Fibroblast of peridontal ligament (primary cell): ENCODE data around the gene ZC3HAV1.
A peak's percentile ranks its signal among the peaks of the same experiment; 100 is the strongest.
"Not testable (repeated sequence)": the region's sequence is repeated elsewhere in the genome, so short reads cannot be mapped to it uniquely, and the experiment has no call there.

Source experiments
- DNase-seq: peaks from one replicate; pipeline ENCODE4 v3.0.0-alpha.2; 2010; ENCODE audit errors: extremely low read depth

ZC3HAV1 gene

DNA sequence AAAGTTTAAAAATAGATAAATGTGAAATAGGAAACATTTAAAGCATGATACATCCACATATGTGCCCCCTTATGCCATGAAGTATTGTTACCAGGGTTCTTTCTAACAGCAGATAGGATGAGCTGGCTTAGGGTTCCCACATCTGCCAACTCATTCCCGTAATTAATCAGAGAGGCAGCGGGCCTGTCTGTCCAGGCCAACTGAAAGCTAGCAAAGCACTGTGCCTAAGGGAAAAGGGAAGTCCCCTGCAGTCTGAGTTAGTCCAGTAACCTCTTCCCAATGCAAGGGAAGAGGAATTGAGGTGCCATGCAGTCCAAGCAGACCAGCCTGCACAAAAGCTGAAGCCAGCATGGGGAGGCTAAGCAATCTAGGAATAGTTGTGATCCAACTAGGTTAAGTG is 55.4 kb downstream of the ZC3HAV1 start:
- DNase-seq, result no peak

DNA sequence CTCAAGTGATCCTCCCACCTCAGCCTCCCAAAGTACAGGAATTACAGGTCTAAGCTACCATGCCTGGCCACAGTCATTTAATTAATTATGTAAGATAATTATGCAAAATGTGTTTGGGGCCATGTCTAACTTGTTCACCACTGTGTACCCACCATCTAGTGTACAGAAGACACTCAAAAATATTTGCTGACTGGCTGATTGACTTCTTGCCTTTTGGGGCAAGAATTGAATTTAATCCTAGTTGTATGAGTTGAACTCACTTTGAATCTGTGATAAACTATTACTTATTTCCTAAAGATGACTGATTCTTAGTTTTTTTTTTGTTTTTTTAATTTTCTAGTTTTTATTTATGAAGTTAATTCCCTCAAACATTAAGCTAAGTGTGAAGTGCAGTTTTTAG is 57.9 kb downstream of the ZC3HAV1 start:
- no peak for DNase-seq

- no peak for DNase-seq
Observed at GRCh38 chr7:139049936-139050335, 59.6 kb downstream of the ZC3HAV1 start.

GRCh38 chr7:139049111-139049510 is 60.4 kb downstream of the ZC3HAV1 start:
- DNase-seq, result no peak

DNA sequence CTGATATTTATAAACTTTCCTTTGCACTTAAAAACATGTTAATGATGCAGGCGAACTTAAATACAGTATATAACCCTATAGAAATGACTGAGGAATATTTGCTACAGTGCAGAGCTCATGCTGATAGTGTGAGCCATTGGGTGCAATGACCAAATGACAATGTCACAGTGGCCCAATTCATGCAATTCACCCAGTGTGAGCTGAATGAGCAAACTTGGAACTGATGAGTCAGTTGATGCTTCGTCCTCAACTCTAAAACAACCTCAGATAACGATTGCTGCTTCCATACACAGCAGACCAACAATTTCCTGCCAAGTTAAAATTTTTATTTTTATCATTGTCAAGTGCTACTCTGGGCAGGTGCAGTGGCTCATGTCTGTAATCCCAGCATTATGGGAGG is 61.5 kb downstream of the ZC3HAV1 start:
- no peak for DNase-seq

DNA sequence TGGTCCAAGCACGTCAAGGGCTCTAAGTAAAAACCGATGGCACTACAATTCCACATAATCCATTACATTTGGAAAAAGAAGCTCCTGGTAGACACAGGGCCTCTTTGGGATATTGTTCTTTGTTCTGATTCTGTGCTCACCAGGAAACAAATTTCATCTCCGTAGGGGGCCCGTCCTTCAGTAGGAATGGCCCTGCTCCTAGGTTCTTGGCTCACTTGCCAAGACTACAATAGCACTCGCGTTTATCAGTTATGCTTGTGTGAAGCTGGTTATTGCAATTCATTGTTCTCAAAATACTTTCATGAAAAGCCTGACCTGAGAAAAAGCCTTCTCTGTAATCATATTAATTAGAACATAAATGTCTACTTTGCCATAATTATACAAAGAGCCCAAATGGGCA is 63.4 kb downstream of the ZC3HAV1 start:
- DNase-seq, result no peak

- DNase-seq, result no peak
Observed at GRCh38 chr7:139044813-139045794, 64.4 kb downstream of the ZC3HAV1 start.

GRCh38 chr7:139043823-139044812 is 65.4 kb downstream of the ZC3HAV1 start:
- no peak for DNase-seq

- DNase-seq, result no peak
Observed at GRCh38 chr7:139041378-139042085, 68.0 kb downstream of the ZC3HAV1 start.

GRCh38 chr7:139038691-139039090 is 70.8 kb downstream of the ZC3HAV1 start:
- no peak for DNase-seq

- DNase-seq, result no peak
Observed at GRCh38 chr7:139036901-139037300, 72.6 kb downstream of the ZC3HAV1 start.

DNA sequence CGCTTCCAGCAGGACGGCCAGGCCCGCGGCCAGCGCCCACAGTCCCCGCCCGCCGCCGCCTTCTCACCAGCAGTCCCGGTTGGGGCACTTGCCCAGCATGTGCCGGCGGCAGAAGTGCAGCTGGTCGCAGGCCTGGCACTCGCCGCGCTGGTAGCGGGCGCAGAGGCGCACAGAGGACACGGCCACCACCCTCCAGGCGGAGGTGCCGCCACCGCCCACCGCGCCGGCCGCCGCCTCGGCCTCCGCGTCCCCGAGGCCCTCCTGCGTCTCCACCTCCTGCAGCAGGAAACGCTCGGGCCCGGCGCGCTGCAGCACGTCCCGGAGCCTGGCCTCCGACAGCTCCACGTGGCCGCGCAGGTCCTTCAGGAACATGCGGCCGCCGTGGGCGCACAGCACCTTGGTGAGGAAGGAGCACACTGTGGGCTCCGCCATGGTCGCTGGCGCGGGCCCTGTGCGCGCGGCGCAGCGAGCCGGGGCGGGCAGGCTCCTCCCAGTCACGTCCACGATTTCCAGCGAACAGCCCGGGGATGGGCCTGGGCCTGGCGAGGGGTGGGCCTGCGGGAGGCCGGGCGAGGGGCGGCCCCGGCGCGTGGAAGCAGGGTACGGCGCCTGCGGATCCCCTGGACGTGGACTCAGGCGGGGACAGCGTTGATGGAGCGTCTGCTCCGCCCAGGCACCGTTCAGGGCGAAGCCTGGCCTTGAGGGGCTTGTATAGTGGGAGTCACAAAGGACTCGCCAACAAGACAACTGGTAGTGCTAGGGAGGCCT is 73.8 kb downstream of the ZC3HAV1 start, which contains the start of gene ZC3HAV1L:
ZC3HAV1L (minus strand) TSS at position 457 of the 768 bp plus-strand sequence; CDS start at position 432, 25 bp downstream.
- DNase-seq, result peak; percentile 62

DNA sequence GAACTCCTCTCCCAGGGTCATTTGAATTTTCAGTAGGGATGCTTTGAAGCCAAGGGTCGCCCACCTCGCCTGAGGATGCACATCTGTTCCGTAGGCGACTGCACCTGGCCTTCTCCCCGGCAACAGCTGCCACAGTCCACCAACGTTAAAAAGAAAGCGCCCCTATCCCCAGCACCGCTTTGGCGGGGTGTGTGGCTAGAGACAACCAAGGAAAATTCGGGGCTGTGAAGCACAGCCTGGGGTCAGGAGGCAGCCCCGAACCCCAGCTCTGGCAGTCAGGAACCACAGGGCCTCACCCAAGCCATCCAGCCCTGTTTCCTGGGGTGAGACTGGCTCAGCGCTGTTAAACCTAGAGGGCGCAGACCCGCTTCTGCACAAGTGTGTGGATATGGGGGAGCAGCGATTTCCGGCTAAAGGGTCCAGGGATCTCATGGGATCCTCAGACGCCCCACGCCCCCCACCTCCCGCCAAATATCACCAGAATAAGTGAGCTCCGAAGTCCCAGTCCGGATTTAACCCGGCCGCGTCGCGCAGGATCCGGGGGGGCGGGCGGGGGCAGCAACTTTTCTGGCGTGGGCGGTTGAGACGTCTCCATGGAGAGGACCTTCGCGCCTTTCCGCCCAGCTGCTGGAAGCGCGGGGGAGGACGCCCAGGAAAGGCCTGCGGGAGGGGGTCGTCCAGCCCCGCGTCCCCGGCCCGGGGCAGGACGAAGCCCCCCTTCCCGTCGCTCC is 74.5 kb downstream of the ZC3HAV1 start:
- peak; percentile 41 for DNase-seq

GRCh38 chr7:139034336-139034735 is 75.2 kb downstream of the ZC3HAV1 start:
- no peak for DNase-seq

GRCh38 chr7:139033346-139034114 is 76.0 kb downstream of the ZC3HAV1 start:
- no peak for DNase-seq

DNA sequence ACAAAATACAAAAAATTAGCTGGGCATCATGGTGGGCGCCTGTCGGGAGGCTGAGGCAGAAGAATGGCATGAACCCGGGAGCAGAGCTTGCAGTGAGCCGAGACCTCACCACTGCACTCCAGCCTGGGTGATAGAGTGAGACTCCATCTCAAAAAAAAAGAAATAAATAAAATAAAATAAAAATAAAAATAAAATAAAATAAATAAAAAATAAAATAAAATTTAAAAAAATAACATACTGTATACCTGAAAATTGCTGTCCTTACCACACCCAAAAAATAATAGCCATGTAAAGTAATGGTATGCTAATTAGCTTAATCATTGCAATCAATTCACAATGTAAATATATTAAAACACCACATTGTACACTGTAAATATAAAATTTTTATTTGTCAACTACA is 77.0 kb downstream of the ZC3HAV1 start:
- no peak for DNase-seq

GRCh38 chr7:139029353-139029752 is 80.2 kb downstream of the ZC3HAV1 start:
- no peak for DNase-seq

DNA sequence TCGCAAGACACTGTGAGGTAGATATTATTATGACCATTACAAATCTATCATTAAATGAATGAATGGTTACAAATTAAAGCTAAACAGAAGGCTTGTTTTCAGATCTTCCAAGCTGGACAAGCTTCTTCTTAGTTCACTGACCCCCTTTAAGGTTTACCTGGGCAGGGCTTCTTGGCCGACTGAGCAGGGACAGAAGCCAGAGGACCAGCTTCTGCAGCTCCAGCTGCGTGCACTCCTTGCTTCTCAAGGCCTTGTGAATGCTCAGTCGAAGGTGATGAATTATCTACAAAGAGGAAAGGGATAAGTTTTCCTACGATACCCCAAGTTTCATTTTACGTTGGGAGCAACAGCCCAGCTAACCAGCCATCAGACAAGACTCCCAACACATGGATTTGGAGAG is 83.0 kb downstream of the ZC3HAV1 start:
- no peak for DNase-seq

GRCh38 chr7:139025861-139026260 is 83.7 kb downstream of the ZC3HAV1 start:
- not testable (repeated sequence) for DNase-seq
